CD4-positive, alpha-beta T cell treated with Interleukin-6 at 100 ng/mL for 8 hours (primary cell): ENCODE measurements around the gene RECQL.
"Not testable (repeated sequence)": the region's sequence is repeated elsewhere in the genome, so short reads cannot be mapped to it uniquely, and the experiment has no call there.

Source experiments
- DNase-seq: peaks from one replicate; pipeline ENCODE4 v3.0.0-alpha.2; 2020; ENCODE audit warnings: mixed read lengths, low spot score

The RECQL gene

DNA sequence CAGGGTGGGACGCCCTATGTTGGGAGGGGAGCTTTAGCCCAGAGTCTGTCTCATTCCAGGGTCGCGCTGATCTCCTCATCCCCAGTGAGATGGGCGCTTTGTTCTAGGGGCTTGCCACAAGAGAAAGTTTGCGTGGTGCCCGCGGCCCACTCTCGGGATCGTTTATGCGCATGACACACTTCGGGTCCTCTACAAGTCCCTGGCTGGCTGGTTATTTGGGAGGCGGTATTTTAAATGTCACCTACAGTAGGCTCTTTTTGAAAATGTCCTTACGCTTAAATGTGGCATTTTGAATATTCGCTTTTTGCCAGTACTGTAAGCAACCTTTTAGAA lies 695 bp upstream of the RECQL start:
- DNase-seq, result peak; percentile 4

DNA sequence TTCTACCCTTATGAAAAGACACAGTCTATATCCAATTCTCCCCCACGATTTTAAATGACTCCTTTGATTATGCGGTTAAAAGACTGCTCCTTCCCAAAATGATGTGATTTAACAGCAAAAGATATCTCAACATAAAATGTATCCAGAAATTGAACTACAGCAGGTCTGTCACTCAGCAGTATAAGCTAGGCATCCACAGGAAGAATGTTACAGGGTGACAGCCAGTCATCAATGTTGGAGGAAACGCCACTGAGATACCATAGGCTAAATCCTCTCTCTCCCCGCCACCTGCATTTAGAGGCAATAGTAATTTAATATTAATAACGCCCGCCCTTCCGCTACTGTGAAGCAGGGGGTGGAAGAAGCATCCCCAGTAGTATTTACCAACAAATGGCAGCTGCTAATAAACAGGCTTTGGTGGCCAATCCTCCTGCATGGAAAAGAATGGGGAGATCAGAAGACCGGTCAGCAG lies 613 bp downstream of the RECQL start:
- peak; percentile 6 for DNase-seq

DNA sequence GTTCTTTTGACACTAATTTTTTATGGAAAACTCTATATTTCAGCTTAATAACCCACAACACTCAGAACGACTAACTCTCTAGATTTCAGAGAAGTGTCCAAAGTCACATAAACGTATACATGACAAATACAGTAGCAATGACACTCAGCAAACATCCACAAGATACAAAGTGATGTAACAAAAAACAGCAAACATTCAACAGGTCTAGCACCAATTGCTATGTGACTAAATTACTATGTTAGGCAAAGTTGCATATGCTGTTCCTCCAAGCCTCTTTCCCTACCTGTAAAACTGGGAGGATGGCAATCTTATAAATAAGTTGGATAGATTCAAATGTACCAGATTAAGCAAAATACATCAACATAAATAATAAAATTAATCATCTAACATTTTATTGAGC lies 1.7 kb downstream of the RECQL start:
- DNase-seq, result no peak

DNA sequence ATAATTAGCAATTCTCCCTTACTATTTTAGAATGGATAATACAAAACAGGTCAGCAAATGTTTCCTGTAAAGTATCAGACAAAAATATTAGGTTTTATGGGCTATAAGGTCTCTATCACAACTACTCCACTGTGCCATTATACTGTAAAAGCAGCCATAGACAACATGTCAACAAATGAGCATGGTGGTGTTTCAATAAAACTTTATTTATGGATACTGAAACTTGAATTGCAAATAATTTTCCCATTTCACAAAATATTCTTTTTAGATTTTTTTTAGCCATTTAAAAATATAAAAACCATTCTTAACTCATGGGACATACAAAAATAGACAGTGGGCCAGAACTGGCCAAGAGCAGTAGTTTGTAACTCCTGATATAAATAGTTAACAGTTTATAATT lies 15.4 kb downstream of the RECQL start:
- no peak for DNase-seq

DNA sequence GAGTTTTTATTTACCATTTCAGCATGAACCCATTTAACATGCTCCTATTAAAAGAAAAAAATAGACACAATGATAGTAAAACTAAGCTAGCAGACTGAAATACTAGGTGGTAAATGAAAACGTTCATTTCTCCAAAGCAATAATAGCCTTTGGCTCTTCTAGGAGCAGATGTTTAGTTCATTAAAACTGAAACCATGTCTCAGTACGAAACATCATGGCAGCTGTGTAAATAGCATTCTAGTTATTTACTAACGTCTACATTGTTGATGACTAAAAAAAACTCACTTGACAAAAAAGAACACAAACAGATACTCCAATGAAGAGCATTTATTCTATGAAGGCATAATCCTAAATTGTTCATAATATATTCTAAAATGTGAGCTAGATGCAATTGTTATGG lies 17.9 kb downstream of the RECQL start:
- no peak for DNase-seq

DNA sequence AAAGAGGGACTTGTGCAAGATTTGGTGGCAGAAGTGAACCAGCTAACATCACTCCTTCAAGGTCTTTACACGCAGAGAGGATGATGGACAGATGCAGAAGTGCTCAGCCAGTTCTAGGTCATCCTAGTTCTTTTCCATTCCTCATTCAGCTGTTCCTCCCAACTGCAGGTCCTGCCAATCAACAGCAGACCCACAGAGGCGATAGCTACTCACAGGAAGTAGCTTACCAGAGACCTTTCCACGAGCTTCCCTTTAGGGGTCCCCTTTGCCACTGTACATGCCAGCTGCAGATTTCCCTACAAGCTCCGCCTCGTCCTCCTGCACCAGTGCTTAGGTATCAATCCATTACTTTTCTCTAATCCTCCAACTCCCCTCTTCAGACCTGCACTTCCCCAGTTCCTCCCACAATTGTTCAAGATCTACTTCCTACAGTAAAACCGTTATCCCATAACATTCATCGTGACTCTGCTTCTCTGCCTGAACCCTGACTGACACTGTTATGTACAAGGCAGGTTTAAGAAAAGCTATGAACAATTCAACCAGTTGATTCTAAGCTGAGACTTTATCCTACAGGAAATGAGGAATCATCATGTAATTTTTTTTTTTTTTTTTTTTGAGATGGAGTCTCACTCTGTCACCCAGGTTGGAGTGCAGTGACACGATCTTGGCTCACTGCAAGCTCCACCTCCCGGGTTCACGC lies 22.5 kb downstream of the RECQL start:
- no peak for DNase-seq

DNA sequence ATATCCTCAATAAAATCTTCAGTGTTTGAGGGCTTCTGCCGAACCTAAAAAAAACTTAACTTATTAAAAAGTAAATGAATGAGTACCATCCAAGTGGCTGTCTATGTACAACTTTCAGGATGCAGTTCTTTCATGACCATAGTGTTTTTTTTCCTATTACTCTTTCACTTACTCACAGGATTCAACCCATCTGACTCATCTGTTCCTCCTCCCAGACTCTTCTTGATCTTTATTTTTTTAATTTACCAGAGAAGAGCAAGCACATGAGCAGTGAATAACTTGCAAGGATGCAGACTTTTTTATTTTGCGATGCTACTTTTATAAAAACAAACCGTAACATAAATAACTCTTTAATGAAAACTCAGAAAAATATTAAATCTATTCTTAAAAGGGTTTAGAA lies 24.5 kb downstream of the RECQL start:
- no peak for DNase-seq

DNA sequence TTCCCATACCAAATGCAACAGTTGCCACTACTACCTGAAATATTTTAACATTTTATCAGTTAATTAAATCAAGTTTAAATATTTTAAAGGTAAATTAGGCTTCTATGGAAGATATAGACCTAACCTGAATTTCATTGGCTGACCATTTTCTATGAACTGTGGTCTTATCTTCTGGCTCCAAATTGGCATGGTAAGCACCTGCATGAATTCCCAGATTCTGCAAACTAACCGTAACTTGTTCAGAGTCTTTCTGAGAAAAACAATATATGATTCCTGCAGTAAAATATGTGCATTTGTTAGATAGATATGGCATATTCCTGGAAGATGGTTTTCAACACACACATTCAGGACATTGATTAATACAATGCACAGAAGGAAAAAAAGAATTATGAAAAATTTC lies 25.9 kb downstream of the RECQL start:
- DNase-seq, result no peak

DNA sequence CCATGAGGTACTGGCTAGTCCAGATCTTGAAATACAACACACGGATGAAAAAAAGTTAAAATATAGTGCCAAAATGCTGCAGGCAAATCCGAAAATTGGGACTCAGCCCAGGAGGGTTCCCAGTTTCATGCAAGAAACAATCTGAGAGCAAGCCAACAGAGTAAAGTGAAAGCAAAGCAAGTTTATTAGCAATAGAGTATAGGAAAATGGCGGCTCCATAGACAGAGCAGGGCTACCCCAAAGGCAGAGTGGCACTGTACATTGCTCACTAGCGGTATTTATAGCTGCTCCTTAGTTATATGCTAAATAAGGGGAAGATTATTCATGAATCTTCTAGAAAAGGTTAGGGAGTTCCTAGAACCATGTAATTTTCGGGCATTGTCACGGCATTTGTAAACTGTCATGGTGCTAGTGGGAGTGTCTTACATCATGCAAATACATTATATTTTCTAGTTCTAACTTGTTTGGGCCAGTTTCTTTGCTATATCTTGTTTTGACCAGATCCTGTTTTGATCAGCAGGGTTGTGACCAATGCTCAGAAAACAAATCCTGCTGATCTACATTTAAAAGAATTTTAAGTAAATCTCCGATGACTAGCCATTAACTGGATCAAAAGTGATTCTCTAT lies 29.1 kb downstream of the RECQL start:
- DNase-seq, result no peak

DNA sequence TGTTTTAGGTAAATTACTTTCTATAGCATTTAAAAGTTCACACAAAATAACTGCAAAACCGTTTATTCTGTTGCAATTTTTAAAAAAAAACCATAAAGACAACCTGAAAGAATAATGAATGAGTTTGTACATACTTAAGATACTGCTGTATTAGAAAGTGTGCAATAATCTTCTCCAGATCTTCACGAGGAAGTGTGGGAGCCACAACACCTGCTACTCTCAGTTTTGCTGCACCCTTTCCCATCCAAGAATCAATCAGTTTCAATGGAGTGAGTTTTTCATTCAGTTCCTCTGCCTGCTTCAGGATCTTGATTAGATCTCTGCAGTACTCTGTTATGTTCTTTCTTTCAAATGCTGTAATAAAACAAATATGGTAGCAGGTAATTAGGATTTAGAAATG lies 30.1 kb downstream of the RECQL start:
- DNase-seq, result no peak

DNA sequence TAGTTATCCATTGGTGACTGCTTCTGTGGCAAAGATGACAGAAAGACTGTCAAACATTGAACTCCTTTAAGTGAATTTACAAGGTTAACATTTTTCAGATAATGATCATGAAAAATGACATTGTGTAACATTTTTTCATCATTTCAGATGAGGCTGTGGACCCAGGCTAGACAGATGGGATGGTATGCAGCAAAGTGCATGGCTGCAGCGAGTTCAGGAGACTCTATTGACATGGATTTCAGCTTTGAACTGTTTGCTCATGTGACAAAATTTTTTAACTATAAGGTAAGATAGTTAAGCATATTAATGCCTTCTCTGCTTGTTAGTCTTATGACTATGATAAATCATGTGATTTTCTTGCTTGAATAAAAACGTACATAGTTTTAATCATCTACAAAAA lies 34.1 kb downstream of the RECQL start:
- not testable (repeated sequence) for DNase-seq

DNA sequence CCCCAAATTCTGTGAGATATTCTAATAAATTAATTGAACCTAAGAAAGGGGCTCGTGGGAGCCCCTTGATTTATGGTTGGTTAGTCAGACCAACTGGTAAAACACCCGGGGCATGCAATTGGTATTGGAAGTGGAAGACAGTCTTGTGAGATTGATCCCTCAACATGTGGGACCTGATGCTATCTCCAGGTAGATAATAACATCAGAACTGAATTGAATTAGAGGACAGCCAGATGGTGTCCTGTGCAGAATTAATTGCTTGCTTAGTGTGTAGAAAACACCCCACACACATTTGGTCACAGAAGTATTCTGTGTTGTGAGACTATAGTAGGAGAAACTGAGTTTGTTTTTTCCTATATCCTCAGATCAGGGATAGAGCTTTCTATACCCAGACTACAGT lies 42.0 kb downstream of the RECQL start:
- DNase-seq, result no peak

DNA sequence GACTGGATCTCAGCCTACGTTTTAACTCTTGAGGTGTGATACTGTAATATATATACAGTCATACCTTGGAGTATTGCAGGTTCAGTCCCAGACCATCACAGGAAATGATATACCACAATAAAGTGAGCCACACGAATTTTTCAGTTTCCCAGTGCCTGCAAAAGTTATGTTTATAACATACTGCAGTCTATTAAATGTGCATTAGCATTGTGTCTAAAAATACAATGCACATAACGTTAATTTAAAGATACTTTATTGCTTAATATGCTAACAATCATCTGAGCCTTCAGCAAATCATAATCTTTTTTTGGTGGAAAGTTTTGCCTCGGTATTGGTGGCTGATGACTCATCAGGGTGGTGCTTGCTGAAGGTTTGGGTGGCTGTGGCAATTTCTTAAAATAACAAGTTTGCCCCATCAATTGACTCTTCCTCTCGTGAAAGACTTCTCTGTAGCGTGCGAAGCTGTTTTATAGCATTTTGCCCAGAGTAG lies 45.1 kb downstream of the RECQL start:
- DNase-seq, result peak; percentile 70

DNA sequence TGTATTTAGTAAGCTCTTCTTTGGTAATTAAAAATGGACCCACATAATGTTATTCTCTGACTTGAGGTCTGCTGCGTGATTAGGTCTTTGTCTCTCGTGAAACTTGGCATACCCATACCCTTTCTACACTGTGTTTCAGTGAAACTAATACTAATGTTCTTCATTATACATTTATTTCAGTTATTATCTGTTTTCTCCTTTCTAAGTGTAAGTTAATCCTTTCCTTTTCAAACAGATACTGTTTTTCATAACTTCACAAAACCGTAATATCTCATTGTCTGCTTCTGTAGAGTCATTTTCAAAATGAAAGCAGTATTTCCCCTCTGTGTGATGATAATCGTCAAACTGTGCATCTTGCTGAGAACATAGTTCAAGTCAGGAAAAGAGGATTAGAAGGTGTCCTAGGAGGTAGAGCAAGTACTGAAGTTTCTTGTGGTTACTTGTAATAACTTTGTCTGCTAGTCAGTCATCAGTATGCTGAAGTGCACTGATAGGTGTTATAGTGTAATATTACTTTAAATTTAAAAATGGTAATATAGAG lies 48.1 kb downstream of the RECQL start:
- peak; percentile 27 for DNase-seq

DNA sequence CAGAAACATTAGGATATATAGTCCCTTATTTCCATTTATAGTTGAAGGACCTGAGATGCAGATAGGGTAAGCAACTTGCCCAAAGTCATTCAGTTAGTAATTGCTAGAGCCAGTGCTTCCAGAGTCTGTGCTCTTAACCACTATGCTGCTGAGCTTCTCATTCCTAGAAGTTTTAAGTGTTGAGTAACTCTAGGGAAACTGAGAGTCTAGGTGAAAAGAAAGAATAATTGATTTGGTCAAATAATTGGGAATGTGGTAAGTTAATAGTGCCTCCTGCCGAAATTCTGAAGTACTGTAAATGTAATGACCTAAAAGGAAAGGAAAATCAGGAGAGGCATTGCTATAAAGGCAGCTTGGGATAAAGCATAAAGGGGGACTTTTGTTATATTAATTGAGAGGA lies 49.9 kb downstream of the RECQL start:
- DNase-seq, result no peak

DNA sequence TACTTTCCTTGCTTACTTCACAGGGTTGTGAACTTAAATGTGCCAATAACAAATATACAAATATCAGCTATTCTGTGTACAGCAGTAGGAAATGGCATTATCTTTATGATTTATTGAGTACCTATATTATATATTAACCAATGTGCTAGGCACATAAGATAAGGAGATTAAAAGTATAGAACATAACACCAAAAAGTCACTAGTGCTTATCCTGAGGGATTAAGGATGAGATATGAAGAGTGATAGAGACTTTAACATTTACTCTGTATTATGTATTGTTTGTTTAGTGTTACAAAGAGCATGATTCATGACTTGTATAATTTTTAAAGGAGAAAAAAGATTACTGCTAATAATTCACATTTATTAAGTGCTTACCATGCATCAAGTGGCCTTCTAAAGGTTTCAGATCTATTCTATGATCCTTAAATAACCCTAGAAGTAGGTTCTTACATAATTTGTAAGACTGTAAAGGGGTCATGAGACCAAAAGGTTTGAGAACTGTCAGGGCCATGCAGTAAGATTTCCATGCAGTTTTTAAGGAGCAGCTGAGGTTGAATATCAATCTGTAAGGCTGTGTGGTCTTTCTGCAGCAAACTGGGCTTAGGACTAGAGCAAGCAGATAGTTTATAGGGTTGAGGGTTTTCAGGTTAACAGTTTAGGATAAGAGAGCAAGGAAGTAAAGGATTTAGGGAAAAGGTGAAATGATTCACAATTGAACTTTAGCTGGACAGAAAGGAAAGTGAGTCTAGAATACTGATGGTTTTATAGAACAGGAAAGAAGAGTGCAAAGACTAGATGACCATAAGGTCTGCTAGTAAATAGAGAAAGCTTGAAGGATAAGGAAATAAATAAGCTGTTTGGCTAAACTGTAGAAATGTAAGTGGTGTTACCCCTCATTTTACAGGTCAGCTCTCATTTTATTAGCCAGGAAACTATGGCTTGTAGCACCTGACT lies 57.0 kb downstream of the RECQL start:
- no peak for DNase-seq

DNA sequence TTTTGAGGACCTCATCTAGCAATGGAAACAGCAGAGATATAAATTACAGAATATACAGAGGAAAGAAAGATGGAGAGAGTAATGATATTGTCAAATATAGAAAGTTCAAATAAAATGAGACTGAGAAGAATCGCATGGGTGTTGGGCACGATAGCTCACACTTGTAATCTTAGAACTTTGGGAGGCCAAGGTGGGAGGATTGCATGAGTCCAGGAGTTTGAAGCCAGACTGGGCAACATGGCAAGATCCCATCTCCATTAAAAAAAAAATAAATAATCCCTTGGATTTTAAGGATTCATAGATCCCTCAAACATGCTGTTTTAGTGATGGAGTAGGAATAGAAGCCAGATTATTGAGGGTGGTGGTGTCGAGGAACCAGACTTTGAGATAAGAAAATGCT lies 62.1 kb downstream of the RECQL start:
- no peak for DNase-seq

DNA sequence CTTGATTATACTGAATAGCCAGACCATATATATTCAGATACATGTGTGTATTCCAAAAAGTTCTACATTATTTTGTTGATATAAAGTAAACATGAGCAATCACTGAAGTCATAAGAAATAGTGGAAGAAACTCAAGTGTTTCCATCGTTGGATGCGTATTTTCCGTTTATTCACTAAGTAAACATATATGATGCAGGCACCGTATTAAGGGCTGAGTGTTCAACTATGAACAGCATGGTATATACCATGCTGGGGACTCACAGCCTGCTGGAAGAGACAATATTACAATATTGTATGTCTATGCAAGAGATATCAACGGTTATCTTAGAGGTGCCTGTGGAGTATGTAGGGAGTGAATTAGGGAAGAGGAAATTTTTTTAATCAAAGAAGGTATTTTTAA lies 62.8 kb downstream of the RECQL start:
- no peak for DNase-seq

DNA sequence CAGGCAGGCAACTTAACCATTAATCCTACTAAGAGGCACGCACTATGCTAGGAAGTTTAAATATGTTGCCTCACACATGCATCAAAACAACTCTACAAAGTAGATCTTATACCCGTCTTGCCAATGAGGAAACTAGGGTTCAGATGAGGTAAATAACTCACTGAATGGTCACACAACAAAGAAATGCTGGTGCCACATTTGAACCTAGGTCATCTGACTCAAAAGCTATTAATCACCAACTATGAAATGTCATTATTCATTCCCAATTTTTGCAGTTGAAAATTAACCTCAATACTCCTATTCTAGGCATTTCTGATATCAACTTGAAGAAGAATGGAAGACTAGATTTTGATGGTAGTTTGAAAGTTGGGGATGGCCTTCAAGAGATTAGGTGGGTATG lies 66.7 kb downstream of the RECQL start:
- DNase-seq, result no peak

DNA sequence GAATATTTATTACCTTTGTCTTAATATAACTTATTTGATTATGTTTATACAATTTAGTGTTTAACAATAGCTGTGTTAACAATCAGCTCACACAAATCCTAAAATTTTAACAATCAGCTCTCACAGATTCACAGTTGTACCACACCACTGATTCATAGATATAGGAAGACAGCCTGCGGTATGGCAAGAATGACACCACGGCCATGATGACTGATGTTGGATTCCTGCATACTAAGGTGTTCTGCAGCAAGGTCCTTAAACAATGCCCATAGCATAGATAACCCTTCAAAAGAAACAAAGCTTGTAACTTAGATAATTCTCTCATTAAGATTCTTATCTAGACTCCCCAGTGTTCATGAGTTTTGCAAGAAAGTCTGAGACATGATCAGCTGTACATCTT lies 67.9 kb downstream of the RECQL start:
- no peak for DNase-seq

DNA sequence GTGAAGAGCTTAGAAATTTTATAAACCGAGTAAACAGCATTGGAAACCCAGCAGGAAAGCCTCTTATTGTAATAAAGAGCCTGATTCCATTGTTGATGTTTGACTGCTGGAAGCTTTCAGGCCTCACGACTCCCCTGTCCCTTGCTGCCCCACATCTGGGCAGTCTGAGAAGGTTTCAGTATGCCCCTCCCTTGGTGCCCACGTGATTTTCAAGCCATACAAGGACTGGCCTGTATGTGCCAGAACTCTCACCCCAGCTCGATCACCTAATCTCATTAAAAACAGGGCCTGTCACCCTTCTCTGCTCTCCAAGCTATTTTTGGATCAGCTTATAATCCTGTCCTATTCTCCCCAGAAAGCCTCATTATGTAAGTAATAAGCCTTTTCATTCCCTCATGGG lies 71.4 kb downstream of the RECQL start:
- DNase-seq, result no peak

DNA sequence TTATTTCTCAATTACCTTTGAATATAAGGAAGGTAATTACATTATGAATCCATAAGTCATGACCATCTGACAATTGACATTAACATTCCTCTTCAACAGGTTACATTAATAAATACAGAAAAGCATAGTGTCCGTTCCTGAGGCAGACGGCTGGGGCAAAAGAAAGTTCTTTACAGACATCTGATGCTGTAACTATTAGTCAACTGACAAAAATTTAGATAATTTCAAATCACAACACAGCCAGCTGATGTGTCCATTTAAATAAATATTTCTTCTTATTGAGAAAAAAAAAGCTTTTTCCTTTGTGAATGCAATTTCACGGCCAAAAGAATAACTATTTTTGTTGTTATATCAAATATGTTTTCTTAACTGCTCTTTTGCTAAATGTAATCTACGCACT lies 73.2 kb downstream of the RECQL start:
- no peak for DNase-seq
